GM23338 (cell line): Measurements from ENCODE around the gene CDHR3. TPM values are rescaled to one million over a fixed set of nuclear protein-coding genes. Genes with fewer than 3 reads are reported as not detected.

ENCODE experiments used
- ATAC-seq: fragments of 200-7000 bp; cut with Tn5 transposase; 3 replicates; pipeline ENCODE4 v1.9.1; 2020
- DNase-seq: peaks from one replicate; pipeline ENCODE4 v3.0.0-alpha.2; 2015; ENCODE audit warnings: low spot score
- H2AFZ ChIP-seq: fragments of 200-600 bp; sonication (generic); 2 replicates; pipeline ENCODE4 v1.8.0; 2016; ENCODE audit warnings: antibody characterized with exemption, mild to moderate bottlenecking, moderate library complexity
- H3F3A ChIP-seq: fragments of 200-600 bp; sonication (generic); replicated peaks from 2 replicates; pipeline ENCODE4 v1.8.0; 2017; ENCODE audit warnings: antibody characterized with exemption, mixed run types, low read depth
- H3K27ac ChIP-seq: fragments of 200-600 bp; sonication (generic); 2 replicates; pipeline ENCODE4 v1.6.1; 2016; ENCODE audit warnings: low read depth
- H3K27me3 ChIP-seq: fragments of 200-600 bp; sonication (generic); 2 replicates; pipeline ENCODE4 v1.8.0; 2016; ENCODE audit warnings: mild to moderate bottlenecking, mixed run types, moderate library complexity; ENCODE audit not compliant: insufficient read depth
- H3K36me3 ChIP-seq: fragments of 200-600 bp; sonication (generic); 2 replicates; pipeline ENCODE4 v1.8.0; 2016; ENCODE audit warnings: mild to moderate bottlenecking; ENCODE audit not compliant: insufficient read depth
- H3K4me1 ChIP-seq: fragments of 200-600 bp; sonication (generic); 2 replicates; pipeline ENCODE4 v1.8.0; 2016; ENCODE audit warnings: mild to moderate bottlenecking, moderate library complexity; ENCODE audit not compliant: insufficient read depth
- H3K4me2 ChIP-seq: fragments of 200-600 bp; sonication (generic); 2 replicates; pipeline ENCODE4 v1.7.1; 2017; ENCODE audit warnings: mixed run types
- H3K4me3 ChIP-seq: fragments of 200-600 bp; sonication (generic); 2 replicates; pipeline ENCODE4 v1.6.1; 2016; ENCODE audit warnings: mixed run types
- H3K79me2 ChIP-seq: fragments of 200-600 bp; sonication (generic); replicated peaks from 2 replicates; pipeline ENCODE4 v1.8.0; 2017; ENCODE audit warnings: mild to moderate bottlenecking; ENCODE audit not compliant: insufficient read depth
- H3K9me2 ChIP-seq: fragments of 200-600 bp; sonication (generic); 2 replicates; pipeline ENCODE4 v1.8.0; 2017; ENCODE audit not compliant: insufficient read depth
- H4K20me1 ChIP-seq: fragments of 200-600 bp; sonication (generic); replicated peaks from 2 replicates; pipeline ENCODE4 v1.8.0; 2017; ENCODE audit warnings: mild to moderate bottlenecking; ENCODE audit not compliant: insufficient read depth
- H3K27ac Mint-ChIP-seq: 2 replicates; pipeline ENCODE4 v1.8.0; 2020; ENCODE audit warnings: inconsistent platforms, mild to moderate bottlenecking, moderate library complexity, mixed read lengths
- H3K27me3 Mint-ChIP-seq: 3 replicates; pipeline ENCODE4 v1.8.0; 2022; ENCODE audit warnings: low read depth, mild to moderate bottlenecking, moderate library complexity, mixed read lengths, inconsistent platforms; ENCODE audit not compliant: insufficient read depth, poor library complexity
- H3K36me3 Mint-ChIP-seq: 3 replicates; pipeline ENCODE4 v1.8.0; 2021; ENCODE audit warnings: low read depth, mild to moderate bottlenecking, inconsistent platforms, moderate library complexity, mixed read lengths
- H3K4me1 Mint-ChIP-seq: 3 replicates; pipeline ENCODE4 v1.8.0; 2020; ENCODE audit warnings: mild to moderate bottlenecking, inconsistent platforms, mixed read lengths
- H3K4me3 Mint-ChIP-seq: 3 replicates; pipeline ENCODE4 v1.8.0; 2021; ENCODE audit warnings: moderate library complexity, mild to moderate bottlenecking, inconsistent platforms, mixed read lengths
- H3K9me3 Mint-ChIP-seq: 3 replicates; pipeline ENCODE4 v1.8.0; 2020; ENCODE audit warnings: moderate library complexity, mild to moderate bottlenecking, inconsistent platforms, mixed read lengths
- CREB1 ChIP-seq: fragments of 250-450 bp; sonication (Bioruptor Pico); IDR thresholded peaks from 2 replicates; pipeline ENCODE4 v1.5.0; 2020; ENCODE audit warnings: low read depth, mild to moderate bottlenecking, moderate library complexity
- EZH2 ChIP-seq: fragments of 200-600 bp; sonication (generic); IDR thresholded peaks from one replicate; pipeline ENCODE4 v1.8.0; 2017; ENCODE audit warnings: antibody characterized with exemption, mild to moderate bottlenecking, low read depth; ENCODE audit not compliant: unreplicated experiment
- EZH2phosphoT487 ChIP-seq: fragments of 200-600 bp; sonication (generic); IDR thresholded peaks from one replicate; pipeline ENCODE4 v1.8.1; 2018; ENCODE audit warnings: antibody characterized with exemption; ENCODE audit not compliant: unreplicated experiment
- JUNB ChIP-seq: IDR thresholded peaks from one replicate; pipeline ENCODE4 v1.6.1; 2016; ENCODE audit warnings: antibody characterized with exemption; ENCODE audit not compliant: unreplicated experiment
- NANOG ChIP-seq: IDR thresholded peaks from 2 replicates; pipeline ENCODE4 v1.6.1; 2016; ENCODE audit warnings: antibody characterized with exemption, borderline replicate concordance
- POLR2AphosphoS5 ChIP-seq: IDR thresholded peaks from 2 replicates; pipeline ENCODE4 v1.6.1; 2016; ENCODE audit warnings: antibody characterized with exemption, low read depth
- STAT1 ChIP-seq: IDR thresholded peaks from one replicate; pipeline ENCODE4 v1.6.1; 2016; ENCODE audit warnings: antibody characterized with exemption; ENCODE audit not compliant: unreplicated experiment
- ZNF114 ChIP-seq: fragments of 250-450 bp; sonication (Bioruptor Pico); IDR thresholded peaks from 2 replicates; pipeline ENCODE4 v1.5.0; 2020; ENCODE audit warnings: mild to moderate bottlenecking, moderate library complexity
- ZNF331 ChIP-seq: fragments of 250-450 bp; sonication (Bioruptor Pico); IDR thresholded peaks from 2 replicates; pipeline ENCODE4 v1.5.0; 2020; ENCODE audit warnings: low read depth, mild to moderate bottlenecking, moderate library complexity
- polyA plus RNA-seq: library from polyadenylated mRNA; unstranded; fragments of >200 nt; fragmentation: Nextera tagmentation; extraction: Ambion mirVana; gene quantifications from 2 replicates; pipeline ENCODE4 v1.2.1, GENCODE V29; 2016
- total RNA-seq: library from RNA; depleted of rRNA; stranded (reverse); fragments of >200 nt; shearing (Covaris generic); gene quantifications from 2 replicates; pipeline ENCODE4 v1.2.3, GENCODE V29; 2014
- TF ChIP-seq, protein P1 (sequence below): IDR thresholded peaks from one replicate; pipeline ENCODE4 v1.6.1; 2018; ENCODE audit warnings: antibody characterized with exemption; ENCODE audit not compliant: unreplicated experiment
- TF ChIP-seq, protein P2 (sequence below): fragments of 250-450 bp; sonication (Bioruptor Pico); IDR thresholded peaks from 2 replicates; pipeline ENCODE4 v1.5.0; 2020; ENCODE audit warnings: mild to moderate bottlenecking, moderate library complexity
- TF ChIP-seq, protein P3 (sequence below), 2 experiments: fragments of 200-600 bp in 1 of 2; sonication (generic) in 1 of 2; conservative IDR thresholded peaks; 2 replicates each; pipeline versions ENCODE4 v1.5.1 to v1.6.1; 2016 to 2017; ENCODE audit warnings: antibody characterized with exemption in 2 of 2, low read depth in 2 of 2, mild to moderate bottlenecking in 2 of 2, moderate library complexity in 1 of 2
- TF ChIP-seq, protein P4 (sequence below): IDR thresholded peaks from 2 replicates; pipeline ENCODE4 v1.6.1; 2016; ENCODE audit warnings: antibody characterized with exemption

CDHR3 gene
- total and polyA plus RNA-seq, 2 experiments from 2014 or later: 5.1 to 12.2 TPM

DNA sequence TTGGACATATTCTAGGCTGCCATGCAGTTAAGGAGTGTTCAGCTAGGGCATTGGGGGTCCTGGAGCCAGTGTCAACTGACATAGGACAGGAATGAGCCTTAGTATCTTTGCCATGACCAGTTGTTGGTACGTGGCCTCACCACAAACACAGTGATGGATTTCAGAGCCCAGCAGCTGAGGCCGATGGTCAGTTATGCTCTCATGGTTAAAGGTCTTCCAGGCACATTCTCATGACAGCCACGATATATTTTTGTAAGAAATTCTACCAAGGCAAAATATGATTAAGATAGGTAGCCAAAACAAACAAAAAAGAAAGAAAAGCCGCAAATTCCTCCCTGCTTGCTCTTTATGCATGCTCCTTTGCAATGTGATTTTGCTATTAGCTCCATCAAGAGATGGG, 47.8 kb downstream of the CDHR3 start:
- no peak overlapping the region for H3K4me3 ChIP-seq
- H3K79me2 ChIP-seq: no peaks in the 10 kb centered on the region
- H3K4me1 ChIP-seq: peaks cover 14% of the 10 kb centered on the region
- Mint-ChIP-seq H3K27me3 (peaks cover 11% of the 10 kb centered on the region), H3K36me3 (peaks cover 35% of the 10 kb centered on the region), H3K9me3 (peaks cover 35% of the 10 kb centered on the region), H3K27ac (no peak overlapping the region), H3K4me1 (peaks cover 29% of the 10 kb centered on the region), H3K4me3 (no peak overlapping the region)
- H4K20me1 ChIP-seq: no peaks in the 10 kb centered on the region
- H3F3A ChIP-seq: peaks cover 6% of the 10 kb centered on the region
- TF ChIP-seq CREB1 (CRISPR knock-in tag) (no peak), EZH2phosphoT487 (no peak), NANOG (no peak), ZNF331 (no peak), STAT1 (no peak), EZH2 (no peak), ZNF114 (CRISPR knock-in tag) (no peak), POLR2AphosphoS5 (no peak), JUNB (no peak)
- TF ChIP-seq, protein P1, sequence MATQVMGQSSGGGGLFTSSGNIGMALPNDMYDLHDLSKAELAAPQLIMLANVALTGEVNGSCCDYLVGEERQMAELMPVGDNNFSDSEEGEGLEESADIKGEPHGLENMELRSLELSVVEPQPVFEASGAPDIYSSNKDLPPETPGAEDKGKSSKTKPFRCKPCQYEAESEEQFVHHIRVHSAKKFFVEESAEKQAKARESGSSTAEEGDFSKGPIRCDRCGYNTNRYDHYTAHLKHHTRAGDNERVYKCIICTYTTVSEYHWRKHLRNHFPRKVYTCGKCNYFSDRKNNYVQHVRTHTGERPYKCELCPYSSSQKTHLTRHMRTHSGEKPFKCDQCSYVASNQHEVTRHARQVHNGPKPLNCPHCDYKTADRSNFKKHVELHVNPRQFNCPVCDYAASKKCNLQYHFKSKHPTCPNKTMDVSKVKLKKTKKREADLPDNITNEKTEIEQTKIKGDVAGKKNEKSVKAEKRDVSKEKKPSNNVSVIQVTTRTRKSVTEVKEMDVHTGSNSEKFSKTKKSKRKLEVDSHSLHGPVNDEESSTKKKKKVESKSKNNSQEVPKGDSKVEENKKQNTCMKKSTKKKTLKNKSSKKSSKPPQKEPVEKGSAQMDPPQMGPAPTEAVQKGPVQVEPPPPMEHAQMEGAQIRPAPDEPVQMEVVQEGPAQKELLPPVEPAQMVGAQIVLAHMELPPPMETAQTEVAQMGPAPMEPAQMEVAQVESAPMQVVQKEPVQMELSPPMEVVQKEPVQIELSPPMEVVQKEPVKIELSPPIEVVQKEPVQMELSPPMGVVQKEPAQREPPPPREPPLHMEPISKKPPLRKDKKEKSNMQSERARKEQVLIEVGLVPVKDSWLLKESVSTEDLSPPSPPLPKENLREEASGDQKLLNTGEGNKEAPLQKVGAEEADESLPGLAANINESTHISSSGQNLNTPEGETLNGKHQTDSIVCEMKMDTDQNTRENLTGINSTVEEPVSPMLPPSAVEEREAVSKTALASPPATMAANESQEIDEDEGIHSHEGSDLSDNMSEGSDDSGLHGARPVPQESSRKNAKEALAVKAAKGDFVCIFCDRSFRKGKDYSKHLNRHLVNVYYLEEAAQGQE: no peak
- TF ChIP-seq, protein P2, sequence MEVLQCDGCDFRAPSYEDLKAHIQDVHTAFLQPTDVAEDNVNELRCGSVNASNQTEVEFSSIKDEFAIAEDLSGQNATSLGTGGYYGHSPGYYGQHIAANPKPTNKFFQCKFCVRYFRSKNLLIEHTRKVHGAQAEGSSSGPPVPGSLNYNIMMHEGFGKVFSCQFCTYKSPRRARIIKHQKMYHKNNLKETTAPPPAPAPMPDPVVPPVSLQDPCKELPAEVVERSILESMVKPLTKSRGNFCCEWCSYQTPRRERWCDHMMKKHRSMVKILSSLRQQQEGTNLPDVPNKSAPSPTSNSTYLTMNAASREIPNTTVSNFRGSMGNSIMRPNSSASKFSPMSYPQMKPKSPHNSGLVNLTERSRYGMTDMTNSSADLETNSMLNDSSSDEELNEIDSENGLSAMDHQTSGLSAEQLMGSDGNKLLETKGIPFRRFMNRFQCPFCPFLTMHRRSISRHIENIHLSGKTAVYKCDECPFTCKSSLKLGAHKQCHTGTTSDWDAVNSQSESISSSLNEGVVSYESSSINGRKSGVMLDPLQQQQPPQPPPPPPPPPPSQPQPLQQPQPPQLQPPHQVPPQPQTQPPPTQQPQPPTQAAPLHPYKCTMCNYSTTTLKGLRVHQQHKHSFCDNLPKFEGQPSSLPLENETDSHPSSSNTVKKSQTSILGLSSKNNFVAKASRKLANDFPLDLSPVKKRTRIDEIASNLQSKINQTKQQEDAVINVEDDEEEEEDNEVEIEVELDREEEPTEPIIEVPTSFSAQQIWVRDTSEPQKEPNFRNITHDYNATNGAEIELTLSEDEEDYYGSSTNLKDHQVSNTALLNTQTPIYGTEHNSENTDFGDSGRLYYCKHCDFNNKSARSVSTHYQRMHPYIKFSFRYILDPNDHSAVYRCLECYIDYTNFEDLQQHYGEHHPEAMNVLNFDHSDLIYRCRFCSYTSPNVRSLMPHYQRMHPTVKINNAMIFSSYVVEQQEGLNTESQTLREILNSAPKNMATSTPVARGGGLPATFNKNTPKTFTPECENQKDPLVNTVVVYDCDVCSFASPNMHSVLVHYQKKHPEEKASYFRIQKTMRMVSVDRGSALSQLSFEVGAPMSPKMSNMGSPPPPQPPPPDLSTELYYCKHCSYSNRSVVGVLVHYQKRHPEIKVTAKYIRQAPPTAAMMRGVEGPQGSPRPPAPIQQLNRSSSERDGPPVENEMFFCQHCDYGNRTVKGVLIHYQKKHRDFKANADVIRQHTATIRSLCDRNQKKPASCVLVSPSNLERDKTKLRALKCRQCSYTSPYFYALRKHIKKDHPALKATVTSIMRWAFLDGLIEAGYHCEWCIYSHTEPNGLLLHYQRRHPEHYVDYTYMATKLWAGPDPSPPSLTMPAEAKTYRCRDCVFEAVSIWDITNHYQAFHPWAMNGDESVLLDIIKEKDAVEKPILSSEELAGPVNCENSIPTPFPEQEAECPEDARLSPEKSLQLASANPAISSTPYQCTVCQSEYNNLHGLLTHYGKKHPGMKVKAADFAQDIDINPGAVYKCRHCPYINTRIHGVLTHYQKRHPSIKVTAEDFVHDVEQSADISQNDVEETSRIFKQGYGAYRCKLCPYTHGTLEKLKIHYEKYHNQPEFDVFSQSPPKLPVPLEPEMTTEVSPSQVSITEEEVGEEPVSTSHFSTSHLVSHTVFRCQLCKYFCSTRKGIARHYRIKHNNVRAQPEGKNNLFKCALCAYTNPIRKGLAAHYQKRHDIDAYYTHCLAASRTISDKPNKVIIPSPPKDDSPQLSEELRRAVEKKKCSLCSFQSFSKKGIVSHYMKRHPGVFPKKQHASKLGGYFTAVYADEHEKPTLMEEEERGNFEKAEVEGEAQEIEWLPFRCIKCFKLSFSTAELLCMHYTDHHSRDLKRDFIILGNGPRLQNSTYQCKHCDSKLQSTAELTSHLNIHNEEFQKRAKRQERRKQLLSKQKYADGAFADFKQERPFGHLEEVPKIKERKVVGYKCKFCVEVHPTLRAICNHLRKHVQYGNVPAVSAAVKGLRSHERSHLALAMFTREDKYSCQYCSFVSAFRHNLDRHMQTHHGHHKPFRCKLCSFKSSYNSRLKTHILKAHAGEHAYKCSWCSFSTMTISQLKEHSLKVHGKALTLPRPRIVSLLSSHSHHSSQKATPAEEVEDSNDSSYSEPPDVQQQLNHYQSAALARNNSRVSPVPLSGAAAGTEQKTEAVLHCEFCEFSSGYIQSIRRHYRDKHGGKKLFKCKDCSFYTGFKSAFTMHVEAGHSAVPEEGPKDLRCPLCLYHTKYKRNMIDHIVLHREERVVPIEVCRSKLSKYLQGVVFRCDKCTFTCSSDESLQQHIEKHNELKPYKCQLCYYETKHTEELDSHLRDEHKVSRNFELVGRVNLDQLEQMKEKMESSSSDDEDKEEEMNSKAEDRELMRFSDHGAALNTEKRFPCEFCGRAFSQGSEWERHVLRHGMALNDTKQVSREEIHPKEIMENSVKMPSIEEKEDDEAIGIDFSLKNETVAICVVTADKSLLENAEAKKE (CRISPR knock-in tag): no peak
- TF ChIP-seq, protein P3, sequence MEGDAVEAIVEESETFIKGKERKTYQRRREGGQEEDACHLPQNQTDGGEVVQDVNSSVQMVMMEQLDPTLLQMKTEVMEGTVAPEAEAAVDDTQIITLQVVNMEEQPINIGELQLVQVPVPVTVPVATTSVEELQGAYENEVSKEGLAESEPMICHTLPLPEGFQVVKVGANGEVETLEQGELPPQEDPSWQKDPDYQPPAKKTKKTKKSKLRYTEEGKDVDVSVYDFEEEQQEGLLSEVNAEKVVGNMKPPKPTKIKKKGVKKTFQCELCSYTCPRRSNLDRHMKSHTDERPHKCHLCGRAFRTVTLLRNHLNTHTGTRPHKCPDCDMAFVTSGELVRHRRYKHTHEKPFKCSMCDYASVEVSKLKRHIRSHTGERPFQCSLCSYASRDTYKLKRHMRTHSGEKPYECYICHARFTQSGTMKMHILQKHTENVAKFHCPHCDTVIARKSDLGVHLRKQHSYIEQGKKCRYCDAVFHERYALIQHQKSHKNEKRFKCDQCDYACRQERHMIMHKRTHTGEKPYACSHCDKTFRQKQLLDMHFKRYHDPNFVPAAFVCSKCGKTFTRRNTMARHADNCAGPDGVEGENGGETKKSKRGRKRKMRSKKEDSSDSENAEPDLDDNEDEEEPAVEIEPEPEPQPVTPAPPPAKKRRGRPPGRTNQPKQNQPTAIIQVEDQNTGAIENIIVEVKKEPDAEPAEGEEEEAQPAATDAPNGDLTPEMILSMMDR (conservative IDR thresholded peaks at IDR 0.05; ENCODE audit: low read depth in 2 of 2): no peak
- TF ChIP-seq, protein P4, sequence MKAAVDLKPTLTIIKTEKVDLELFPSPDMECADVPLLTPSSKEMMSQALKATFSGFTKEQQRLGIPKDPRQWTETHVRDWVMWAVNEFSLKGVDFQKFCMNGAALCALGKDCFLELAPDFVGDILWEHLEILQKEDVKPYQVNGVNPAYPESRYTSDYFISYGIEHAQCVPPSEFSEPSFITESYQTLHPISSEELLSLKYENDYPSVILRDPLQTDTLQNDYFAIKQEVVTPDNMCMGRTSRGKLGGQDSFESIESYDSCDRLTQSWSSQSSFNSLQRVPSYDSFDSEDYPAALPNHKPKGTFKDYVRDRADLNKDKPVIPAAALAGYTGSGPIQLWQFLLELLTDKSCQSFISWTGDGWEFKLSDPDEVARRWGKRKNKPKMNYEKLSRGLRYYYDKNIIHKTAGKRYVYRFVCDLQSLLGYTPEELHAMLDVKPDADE: no peak
- no peak overlapping the region for H2AFZ ChIP-seq
- no peaks in the 10 kb centered on the region for H3K9me2 ChIP-seq
- H3K27me3 ChIP-seq: no peaks in the 10 kb centered on the region
- DNase-seq: no peak
- ATAC-seq: no peak
- no peaks in the 10 kb centered on the region; the same call in 1 of the 2 replicates for H3K36me3 ChIP-seq
- H3K27ac ChIP-seq: no peak overlapping the region
- no peak overlapping the region for H3K4me2 ChIP-seq
